AG04449 (cell line): Measurements from ENCODE around the gene RAB3IP.
"Not testable (repeated sequence)": the region's sequence is repeated elsewhere in the genome, so short reads cannot be mapped to it uniquely, and the experiment has no call there.

ENCODE experiments used
- CTCF ChIA-PET: fragments of 350-600 bp; formaldehyde crosslinking; extraction: SDS; loops from one replicate; lab custom pipeline; 2021; ENCODE audit warnings: antibody characterized with exemption; lab: Yijun Ruan, JAX
- POLR2A ChIA-PET: fragments of 400-600, 350-600 bp; formaldehyde crosslinking; extraction: SDS; loops from one replicate; lab custom pipeline; 2020; ENCODE audit warnings: antibody characterized with exemption, inconsistent platforms; lab: Yijun Ruan, JAX
- DNase-seq: peaks from one replicate; pipeline ENCODE4 v3.0.0-alpha.2; 2010; ENCODE audit warnings: low read depth, low spot score
- H3K4me3 ChIP-seq: 2 replicates; pipeline ENCODE4 v1.5.1; 2011; ENCODE audit warnings: low read depth, mild to moderate bottlenecking, control low read depth, low read length
- TF ChIP-seq, protein P1 (sequence below): IDR thresholded peaks from one replicate; pipeline ENCODE4 v1.5.1; 2011; ENCODE audit warnings: mild to moderate bottlenecking, moderate library complexity, low read length, control low read depth, inconsistent platforms; ENCODE audit not compliant: insufficient read depth; ENCODE audit errors: missing control alignments

The RAB3IP gene

DNA sequence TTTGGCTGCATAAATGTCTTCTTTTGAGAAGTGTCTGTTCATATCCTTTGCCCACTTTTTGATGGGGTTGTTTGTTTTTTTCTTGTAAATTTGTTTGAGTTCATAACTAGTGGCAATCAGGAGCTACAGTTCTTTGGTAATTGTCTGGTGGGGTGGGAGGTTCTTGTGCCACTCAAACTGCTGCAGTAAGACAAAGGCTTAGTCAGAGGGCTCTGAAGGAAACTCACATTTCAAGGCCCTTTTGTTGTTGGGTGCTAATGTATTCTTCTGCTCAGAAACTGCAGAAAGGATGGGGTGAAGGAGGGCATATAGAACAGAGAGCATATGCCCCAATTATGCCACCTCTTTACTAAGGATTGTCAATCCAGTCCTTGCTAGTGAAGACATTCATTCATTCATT is 108.3 kb downstream of the RAB3IP start:
- ChIA-PET CTCF (no interaction called here), POLR2A (no interaction called here)
- no peak overlapping the region for H3K4me3 ChIP-seq
- DNase-seq: no peak
- TF ChIP-seq, protein P1, sequence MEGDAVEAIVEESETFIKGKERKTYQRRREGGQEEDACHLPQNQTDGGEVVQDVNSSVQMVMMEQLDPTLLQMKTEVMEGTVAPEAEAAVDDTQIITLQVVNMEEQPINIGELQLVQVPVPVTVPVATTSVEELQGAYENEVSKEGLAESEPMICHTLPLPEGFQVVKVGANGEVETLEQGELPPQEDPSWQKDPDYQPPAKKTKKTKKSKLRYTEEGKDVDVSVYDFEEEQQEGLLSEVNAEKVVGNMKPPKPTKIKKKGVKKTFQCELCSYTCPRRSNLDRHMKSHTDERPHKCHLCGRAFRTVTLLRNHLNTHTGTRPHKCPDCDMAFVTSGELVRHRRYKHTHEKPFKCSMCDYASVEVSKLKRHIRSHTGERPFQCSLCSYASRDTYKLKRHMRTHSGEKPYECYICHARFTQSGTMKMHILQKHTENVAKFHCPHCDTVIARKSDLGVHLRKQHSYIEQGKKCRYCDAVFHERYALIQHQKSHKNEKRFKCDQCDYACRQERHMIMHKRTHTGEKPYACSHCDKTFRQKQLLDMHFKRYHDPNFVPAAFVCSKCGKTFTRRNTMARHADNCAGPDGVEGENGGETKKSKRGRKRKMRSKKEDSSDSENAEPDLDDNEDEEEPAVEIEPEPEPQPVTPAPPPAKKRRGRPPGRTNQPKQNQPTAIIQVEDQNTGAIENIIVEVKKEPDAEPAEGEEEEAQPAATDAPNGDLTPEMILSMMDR: no peak

DNA sequence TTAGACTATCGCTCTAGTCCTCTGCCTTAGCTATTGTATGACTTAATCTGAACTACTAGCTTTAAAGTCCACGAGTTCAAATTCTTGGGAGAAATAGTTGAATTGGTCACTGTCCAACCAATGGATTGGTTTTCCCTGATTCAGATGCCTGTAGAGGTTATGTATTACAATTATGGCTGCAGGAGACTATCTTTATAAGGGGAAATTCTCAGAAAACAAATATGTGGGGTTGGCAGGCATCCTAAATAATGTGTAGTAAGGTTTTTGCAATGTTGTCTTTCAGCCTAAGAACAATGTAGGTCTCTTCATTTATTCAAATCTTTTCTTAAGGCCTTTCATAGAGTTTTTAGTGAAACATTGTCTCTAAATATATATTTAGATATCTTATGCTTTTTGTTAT is 113.3 kb downstream of the RAB3IP start:
- POLR2A ChIA-PET: no interaction called here

DNA sequence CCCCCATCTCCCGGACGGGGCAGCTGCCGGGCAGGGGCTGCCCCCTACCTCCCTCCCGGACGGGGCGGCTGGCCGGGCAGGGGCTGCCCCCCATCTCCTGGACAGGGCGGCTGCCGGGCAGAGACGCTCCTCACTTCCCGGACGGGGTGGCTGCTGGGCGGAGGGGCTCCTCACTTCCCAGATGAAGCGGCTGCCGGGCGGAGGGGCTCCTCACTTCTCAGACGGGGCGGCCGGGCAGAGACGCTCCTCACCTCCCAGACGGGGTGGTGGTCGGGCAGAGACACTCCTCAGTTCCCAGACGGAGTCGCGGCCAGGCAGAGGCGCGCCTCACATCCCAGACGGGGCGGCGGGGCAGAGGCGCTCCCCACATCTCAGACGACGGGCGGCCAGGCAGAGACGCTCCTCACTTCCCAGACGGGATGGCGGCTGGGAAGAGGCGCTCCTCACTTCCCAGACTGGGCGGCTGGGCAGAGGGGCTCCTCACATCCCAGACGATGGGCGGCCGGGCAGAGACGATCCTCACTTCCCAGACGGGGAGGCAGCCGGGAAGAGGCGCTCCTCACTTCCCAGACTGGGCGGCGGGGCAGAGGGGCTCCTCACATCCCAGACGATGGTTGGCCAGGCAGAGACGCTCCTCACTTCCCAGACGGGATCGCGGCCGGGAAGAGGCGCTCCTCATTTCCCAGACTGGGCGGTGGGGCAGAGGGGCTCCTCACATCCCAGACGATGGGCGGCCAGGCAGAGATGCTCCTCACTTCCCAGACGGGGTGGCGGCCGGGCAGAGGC is 114.7 kb downstream of the RAB3IP start:
- POLR2A ChIA-PET, DNase-seq, H3K4me3 ChIP-seq, CTCF ChIA-PET: not testable (repeated sequence)

More for the DNA sequence above, 113.3 kb downstream of the RAB3IP start:
- peak; percentile 2 for DNase-seq
- TF ChIP-seq, protein P1: no peak
- CTCF ChIA-PET: no interaction called here
- H3K4me3 ChIP-seq: no peak overlapping the region

DNA sequence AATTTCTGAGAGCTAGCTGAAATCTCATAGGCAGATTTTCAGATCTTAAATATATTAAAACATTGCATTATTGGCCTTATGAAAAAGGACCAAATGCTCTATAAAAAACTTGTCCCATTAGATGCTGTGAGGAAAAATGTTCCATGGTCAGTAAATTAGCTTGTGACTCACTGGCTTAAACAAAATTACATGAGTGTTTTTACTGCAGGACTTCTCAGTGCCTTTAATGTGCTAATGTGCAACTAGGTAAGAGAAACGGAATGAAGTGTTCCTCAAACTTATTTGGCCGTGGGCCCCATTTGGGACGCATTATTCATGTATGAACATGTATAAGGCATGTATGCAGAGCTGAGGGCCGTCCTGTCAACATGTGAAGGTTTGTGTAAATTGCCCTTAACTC is 128.0 kb downstream of the RAB3IP start:
- TF ChIP-seq, protein P1: no peak
- ChIA-PET POLR2A (no interaction called here), CTCF (interaction anchor here (1.8 kb wide), 1 partner anchor 12 kb away, joined by 8 read pairs; no protein-coding TSS in a partner anchor)
- no peak for DNase-seq
- no peak overlapping the region for H3K4me3 ChIP-seq

DNA sequence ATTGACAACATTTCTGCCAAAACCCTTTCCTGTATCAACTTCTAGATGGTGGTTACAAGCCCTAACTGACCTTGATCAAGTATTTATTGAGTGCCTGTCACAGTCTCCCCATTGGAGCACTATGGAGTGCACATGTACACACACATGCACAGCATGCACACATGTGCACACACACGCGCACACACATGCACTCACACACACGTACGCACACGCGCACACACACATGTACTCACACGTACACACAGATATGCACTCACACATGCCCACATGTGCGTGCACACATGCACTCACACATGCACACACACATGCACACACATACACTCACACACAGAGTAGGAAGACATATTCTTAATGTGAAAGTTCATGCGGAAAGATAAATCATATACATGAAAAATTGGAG is 130.0 kb downstream of the RAB3IP start:
- TF ChIP-seq, protein P1: no peak
- ChIA-PET CTCF (no interaction called here), POLR2A (no interaction called here)
- H3K4me3 ChIP-seq: no peak overlapping the region
- DNase-seq: no peak

DNA sequence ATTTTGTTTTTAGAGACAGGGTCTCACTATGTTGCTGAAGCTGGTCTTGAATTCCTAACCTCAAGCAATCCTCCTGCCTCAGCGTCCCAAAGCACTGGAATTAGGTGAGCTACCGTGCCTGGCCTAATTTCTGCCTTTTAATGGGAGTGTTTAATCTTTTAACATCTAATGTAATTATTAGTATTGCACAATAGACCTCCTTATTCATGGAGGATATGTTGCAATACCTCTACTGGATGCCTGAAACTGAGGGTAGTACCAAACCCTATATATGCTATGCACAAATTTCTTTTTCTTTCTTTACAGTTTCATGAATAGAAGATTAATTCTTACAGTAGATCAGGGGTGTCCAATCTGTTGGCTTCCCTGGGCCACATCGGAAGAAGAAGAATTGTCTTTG is 134.1 kb downstream of the RAB3IP start:
- H3K4me3 ChIP-seq: no peak overlapping the region
- ChIA-PET POLR2A (no interaction called here), CTCF (interaction anchor here (1.3 to 2.0 kb wide), 2 partner anchors 704 to 706 kb away, joined by 5 to 11 read pairs; no protein-coding TSS in a partner anchor)
- TF ChIP-seq, protein P1: no peak
- DNase-seq: no peak
